ENCODE results near the gene PALM2AKAP2.

The PALM2AKAP2 gene

DNA sequence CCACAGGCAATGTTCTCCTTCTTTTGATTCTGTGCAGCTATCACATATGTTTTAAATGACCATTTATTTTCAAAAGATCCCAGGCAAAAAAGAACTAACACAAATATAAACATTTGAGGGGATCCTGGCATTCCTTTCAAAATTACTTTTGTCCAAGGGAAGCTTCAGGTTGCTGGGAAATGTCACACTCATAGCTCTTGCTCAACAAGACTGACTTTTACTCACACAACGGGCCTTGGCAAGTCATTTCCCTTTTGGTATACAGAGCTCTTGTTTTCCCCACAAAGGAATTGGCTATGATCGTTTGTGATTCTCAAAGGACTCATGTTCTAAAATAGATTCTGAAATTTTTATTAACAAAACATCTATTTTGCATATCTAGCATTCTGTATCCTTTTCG is 4.5 kb upstream of the PALM2AKAP2 start:
- DNase-seq = no peak

GRCh38 chr9:109776391-109776790 is 3.6 kb upstream of the PALM2AKAP2 start:
- DNase-seq = no peak

DNA sequence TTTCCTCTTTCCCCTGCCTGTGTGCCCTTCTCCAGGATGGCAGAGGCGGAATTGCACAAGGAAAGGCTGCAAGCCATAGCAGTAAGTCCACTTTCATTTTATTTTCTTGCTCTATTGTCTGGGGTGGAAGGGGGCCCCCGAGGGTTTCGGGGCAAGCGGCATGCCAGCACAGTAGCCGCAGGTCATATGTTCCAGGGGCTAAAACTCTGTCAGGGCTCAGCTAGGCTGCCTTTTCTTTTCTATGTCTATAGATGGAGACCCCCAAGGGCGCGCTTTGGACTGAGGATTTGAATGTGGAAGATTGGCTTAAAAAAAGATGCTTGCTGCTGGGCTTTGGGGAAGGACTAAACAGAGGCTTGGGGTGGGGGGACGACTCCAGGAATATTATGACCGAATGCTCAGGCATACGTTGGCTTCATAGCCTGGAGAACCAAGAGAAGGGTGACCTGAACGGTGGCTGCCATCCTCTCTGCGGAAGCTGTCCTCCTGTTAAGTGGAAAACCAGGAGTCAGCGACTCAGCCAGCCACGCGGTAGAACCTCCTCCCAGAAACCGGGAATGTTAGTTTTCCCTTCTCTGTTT is 545 bp downstream of the PALM2AKAP2 start:
- DNase-seq = no peak

DNA sequence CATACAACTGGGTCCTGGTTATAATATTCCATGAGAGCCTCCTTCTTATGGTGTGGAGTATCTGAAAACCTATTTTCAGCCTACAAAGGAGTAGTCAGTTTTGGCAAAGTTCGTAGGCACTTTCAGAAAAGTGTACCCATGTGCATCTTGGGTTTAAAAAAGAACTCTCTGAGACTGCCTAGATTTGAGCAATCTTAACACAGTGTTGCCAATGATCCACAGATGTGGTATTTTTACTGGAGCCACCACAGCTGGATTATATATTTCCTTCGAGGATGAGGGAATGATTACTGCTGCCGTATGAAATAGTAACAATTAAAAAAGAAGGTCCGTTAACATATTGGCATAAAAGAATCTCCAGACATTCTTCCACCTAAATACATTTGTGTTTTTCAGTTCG is 1.1 kb downstream of the PALM2AKAP2 start:
- no peak for DNase-seq

DNA sequence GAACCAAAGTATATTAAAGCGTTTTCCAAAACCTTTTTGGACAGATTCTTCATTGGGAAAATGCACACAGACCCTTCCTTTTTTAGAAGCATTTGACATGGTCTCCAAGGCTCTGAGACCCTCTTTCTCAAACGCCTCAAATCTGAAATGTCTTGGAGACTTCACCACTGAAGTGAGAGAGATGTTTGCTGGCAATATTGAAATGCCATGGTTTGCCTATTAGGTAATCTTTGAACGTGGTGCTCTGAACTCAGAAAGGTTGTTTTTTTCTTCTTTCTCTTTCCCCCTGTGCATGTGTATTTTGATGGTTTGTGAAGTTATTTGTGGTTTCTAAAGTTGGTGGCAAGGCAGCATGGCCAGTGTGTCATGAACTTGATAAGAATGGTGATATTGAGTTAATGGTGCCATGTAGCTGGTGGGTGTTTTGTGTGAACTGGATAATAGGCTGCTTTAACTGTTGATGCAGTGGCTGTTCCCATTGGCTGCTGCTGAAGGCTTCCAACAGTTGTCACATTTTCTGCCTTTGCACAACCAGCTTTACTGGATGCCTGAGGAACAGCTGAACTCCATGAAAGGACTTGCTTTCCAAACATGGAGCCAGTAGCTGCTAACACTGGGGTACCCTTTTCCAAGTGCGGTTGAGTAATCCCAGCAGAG is 1.7 kb downstream of the PALM2AKAP2 start:
- no peak for DNase-seq

DNA sequence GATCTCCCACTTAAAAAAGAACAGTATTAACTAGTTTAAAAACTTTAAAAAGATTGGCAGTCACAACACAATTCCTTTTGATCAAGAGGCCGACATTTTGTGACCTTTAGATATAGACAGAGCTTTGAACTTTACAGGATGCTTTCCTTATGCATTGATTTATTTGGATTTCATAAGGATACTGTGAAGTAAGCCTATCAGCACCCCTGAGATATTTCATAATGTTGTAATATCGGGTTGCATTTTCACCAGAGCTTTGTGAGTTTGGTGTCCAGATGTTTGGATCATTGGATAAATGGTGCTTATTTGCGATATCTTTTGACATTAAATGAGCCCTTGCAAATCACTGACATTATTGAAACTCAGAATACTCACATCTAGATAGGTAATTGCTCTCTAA is 7.7 kb downstream of the PALM2AKAP2 start:
- no peak for DNase-seq

DNA sequence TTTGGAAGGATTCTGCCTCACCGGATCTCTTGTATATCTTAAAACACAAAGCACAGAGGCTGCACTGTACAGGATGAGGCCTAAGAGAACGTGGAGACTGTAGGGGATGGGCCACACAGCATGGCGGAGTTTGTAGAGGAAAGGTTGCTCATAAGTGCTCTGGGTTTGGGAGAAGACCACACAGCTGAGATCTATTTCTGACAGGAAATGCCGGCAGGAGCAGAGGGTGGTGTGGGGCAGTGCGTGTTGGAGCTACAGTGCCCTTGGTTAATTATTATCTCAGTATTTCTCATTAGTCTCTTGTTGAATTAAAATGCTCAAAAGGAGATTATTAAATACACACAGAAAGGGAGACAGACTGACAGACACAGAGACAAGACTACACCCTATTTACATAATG is 9.6 kb downstream of the PALM2AKAP2 start:
- no peak for DNase-seq

- no peak for DNase-seq
These were observed 10.0 kb downstream of the PALM2AKAP2 start for GRCh38 chr9:109789971-109790370.

- no peak for DNase-seq
These were observed 11.1 kb downstream of the PALM2AKAP2 start for GRCh38 chr9:109791003-109791677.

DNA sequence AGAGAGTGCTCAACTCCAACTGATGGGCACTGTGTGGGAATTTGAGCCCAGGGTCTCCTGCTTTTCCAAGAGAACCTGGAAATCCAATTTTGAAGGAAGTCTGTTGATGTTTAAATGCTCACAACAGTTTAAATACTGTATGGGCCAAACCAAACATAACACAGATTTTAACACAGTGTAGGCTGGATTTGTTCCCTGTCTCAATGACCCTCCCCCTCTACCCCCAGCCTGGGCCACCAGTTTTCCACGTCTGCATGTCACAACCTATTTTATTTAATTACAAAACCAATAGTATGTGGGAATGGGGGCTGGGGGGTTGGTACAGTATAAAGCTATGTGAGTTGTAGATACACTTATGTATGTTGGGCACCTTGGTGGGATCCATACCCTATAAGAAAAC is 11.7 kb downstream of the PALM2AKAP2 start:
- DNase-seq = no peak

DNA sequence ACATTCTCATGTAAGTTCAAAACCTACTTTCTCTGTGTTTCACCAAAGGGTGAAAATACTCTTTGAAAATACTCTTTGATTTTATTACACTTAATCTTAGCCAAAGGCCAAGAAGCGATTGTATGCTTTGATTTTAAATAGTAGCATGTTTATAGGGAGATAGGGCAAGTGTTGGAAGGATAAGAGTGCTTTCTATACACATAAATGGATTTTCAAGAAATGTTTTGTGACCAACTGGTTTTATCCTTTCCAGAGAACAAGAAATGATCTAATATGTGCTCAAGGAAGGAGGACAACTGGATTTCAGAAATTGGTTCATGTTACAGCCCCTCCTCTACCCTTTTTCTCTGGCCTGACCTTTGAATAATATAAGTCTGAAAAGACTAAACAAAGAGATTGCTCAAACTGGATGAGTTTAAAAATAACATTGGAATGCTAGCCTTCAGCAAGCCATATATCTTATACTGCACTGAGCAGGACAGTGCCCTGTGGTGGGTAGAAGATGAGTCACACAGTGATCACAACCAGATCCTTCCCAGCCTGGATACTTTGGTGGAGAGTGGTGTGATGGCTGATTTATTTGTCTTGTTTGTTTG is 13.1 kb downstream of the PALM2AKAP2 start:
- DNase-seq = no peak

DNA sequence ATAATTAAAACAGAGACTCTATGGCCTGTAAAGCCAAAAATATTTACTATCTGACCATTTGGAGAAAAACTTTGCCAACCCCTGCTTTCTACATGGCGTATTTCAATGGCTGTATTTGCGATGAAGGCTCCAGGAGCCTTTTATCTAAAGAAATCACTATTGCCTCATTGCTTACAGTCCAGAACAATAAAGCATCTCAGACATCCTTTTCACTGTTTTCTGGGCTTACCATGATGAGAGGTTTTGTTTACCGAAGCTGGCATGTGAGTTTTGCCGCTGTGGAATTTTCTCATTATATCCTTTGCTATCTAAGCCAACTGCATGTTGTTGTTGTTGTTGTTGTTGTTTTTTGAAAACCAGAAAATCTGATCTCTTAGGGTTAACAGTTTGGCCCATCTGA is 13.9 kb downstream of the PALM2AKAP2 start:
- DNase-seq = no peak

DNA sequence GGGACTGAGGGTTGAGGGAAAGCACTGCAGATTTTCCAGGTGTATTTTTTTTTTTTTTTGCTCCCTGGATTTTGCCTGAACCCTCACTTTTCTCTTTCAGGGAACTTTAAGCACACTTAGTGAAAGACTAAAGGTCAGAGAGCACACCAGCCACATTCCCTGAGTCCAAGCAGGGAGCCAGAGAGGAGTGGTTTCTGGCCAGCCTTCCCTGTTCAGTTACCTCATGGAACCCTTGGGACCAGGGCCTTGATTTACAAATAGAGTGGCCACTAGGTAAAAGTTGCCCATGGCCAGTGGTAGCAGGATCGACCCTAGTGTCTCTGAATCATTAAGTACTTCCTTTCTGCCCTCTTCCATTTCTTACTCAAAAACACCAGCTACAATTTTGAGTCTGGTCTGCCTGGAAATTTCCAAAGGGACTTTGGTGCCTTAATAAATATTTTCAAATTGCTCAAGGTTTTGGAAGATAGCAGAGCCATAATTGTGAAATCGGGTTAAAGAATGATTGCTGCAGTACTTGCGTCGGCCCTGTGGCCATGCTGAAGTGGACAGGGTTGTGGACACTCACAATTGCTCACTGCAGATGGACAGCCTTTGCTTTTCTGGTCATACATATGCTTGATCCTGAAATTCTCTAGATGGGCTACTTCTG is 14.5 kb downstream of the PALM2AKAP2 start:
- DNase-seq = no peak

DNA sequence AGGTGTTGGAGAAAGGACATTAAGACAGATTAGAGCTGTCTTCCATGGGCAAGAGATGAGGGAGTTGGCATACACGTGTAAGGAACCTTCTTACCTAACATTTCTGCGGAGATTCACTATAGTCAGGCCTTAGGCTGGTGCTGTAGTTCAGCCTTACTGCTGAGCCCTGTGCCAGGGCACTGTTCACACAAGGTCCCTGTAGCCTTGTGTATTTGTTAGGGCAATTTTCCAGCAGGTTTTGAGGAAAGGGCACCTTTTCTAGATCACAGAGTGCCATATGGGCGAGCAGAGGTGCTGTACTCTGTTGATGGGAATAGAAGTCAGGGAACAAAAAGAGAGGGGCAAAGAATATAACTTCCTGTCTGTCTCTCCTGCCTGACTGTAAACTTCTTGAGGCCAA is 15.6 kb downstream of the PALM2AKAP2 start:
- no peak for DNase-seq

GRCh38 chr9:109796078-109796477 is 16.1 kb downstream of the PALM2AKAP2 start:
- no peak for DNase-seq

- DNase-seq = no peak
These were observed 17.0 kb downstream of the PALM2AKAP2 start for GRCh38 chr9:109797006-109797405.

GRCh38 chr9:109797509-109797908 is 17.5 kb downstream of the PALM2AKAP2 start:
- DNase-seq = no peak

- DNase-seq = no peak
These were observed 19.1 kb downstream of the PALM2AKAP2 start for GRCh38 chr9:109799141-109799540.

- no peak for DNase-seq
These were observed 19.8 kb downstream of the PALM2AKAP2 start for GRCh38 chr9:109799792-109800191.

GRCh38 chr9:109801484-109801883 is 21.5 kb downstream of the PALM2AKAP2 start:
- no peak for DNase-seq

GRCh38 chr9:109802491-109802890 is 22.5 kb downstream of the PALM2AKAP2 start:
- DNase-seq = no peak

GRCh38 chr9:109805050-109805449 is 25.1 kb downstream of the PALM2AKAP2 start:
- no peak for DNase-seq

- no peak for DNase-seq
These were observed 26.6 kb downstream of the PALM2AKAP2 start for GRCh38 chr9:109806506-109807115.
